Gastrocnemius medialis (tissue), 4 donors: ENCODE results near the gene CDK4.

Source experiments
- CTCF ChIP-seq, 5 experiments: fragments of 450-650 bp in 3 of 5; fragments of 200-600 bp in 2 of 5; sonication (generic) in 2 of 5; IDR thresholded peaks in 4 of 5; conservative IDR thresholded peaks in 1 of 5; 1 replicate in 4 of 5; 2 replicates in 1 of 5; pipeline ENCODE4 v1.5.1; 2016 to 2019; ENCODE audit warnings: antibody characterized with exemption in 5 of 5, mild to moderate bottlenecking in 3 of 5, moderate library complexity in 3 of 5
- POLR2A ChIP-seq, 2 donors: fragments of 450-650 bp; IDR thresholded peaks; one replicate each; pipeline ENCODE4 v1.6.1; 2017; ENCODE audit warnings: antibody characterized with exemption in 2 of 2, mild to moderate bottlenecking in 2 of 2, moderate library complexity in 2 of 2

- TF ChIP-seq CTCF (IDR thresholded peaks at IDR 0.05 in 4 of 5, conservative IDR thresholded peaks at IDR 0.05 in 1 of 5), result no peak
- TF ChIP-seq POLR2A (IDR thresholded peaks at IDR 0.05), result no peak
These were observed 18.6 kb upstream of the CDK4 start for GRCh38 chr12:57770734-57771133.
